ENCODE measurements around the gene PRKD1.
A peak's percentile ranks its signal among the peaks of the same experiment; 100 is the strongest.

Gene PRKD1

GRCh38 chr14:29927376-29928116 lies at the start of gene PRKD1:
Gene PRKD1 (minus strand): TSS chr14:29927847.
- peak; percentile 68 for DNase-seq

- no peak for DNase-seq
Measured at GRCh38 chr14:29971101-29971500, 43.5 kb upstream of the PRKD1 start.

- no peak for DNase-seq
Measured at GRCh38 chr14:29955087-29955486, 27.4 kb upstream of the PRKD1 start.

- no peak for DNase-seq
Measured at GRCh38 chr14:29953501-29953900, 25.9 kb upstream of the PRKD1 start.

- DNase-seq, result no peak
Measured at GRCh38 chr14:29944091-29944490, 16.4 kb upstream of the PRKD1 start.

GRCh38 chr14:29941401-29941800 lies 13.8 kb upstream of the PRKD1 start:
- no peak for DNase-seq

GRCh38 chr14:29940482-29940881 lies 12.8 kb upstream of the PRKD1 start:
- DNase-seq, result no peak

- DNase-seq, result no peak
Measured at GRCh38 chr14:29937116-29937515, 9.5 kb upstream of the PRKD1 start.

GRCh38 chr14:29930283-29930682 lies 2.6 kb upstream of the PRKD1 start:
- no peak for DNase-seq

- DNase-seq, result no peak
Measured at GRCh38 chr14:29928117-29928640, 532 bp upstream of the PRKD1 start.

GRCh38 chr14:29926701-29927375 lies 809 bp downstream of the PRKD1 start:
- DNase-seq, result peak; percentile 66

- DNase-seq, result peak; percentile 7
Measured at GRCh38 chr14:29926228-29926627, 1.4 kb downstream of the PRKD1 start.

GRCh38 chr14:29925736-29926135 lies 1.9 kb downstream of the PRKD1 start:
- DNase-seq, result no peak

GRCh38 chr14:29925101-29925722 lies 2.4 kb downstream of the PRKD1 start:
- DNase-seq, result no peak

- DNase-seq, result no peak
Measured at GRCh38 chr14:29919845-29920244, 7.8 kb downstream of the PRKD1 start.

GRCh38 chr14:29918981-29919380 lies 8.7 kb downstream of the PRKD1 start:
- no peak for DNase-seq

GRCh38 chr14:29913566-29913965 lies 14.1 kb downstream of the PRKD1 start:
- DNase-seq, result no peak

- DNase-seq, result no peak
Measured at GRCh38 chr14:29911810-29912209, 15.8 kb downstream of the PRKD1 start.

- no peak for DNase-seq
Measured at GRCh38 chr14:29908652-29909577, 18.7 kb downstream of the PRKD1 start.

- no peak for DNase-seq
Measured at GRCh38 chr14:29906256-29906870, 21.3 kb downstream of the PRKD1 start.

GRCh38 chr14:29905543-29905942 lies 22.1 kb downstream of the PRKD1 start:
- no peak for DNase-seq

Data from NCI-H1092 (cell line).